Endothelial cell of umbilical vein (primary cell): Measurements from ENCODE around the gene COL1A1. TPM values are rescaled to one million over a fixed set of nuclear protein-coding genes. Genes with fewer than 3 reads are reported as not detected.

ENCODE experiments used
- BruUV-seq: library from RNA; stranded (reverse); fragments of 400-500 nt; replicated peaks from 2 replicates; lab custom pipeline; 2021; lab: Mats Ljungman, UMichigan
- CTCF ChIA-PET: fragments of 300-600, 350-600 bp; sonication (Branson Sonifier 250); formaldehyde crosslinking; loops from one replicate; lab custom pipeline; 2021; ENCODE audit warnings: antibody characterized with exemption, inconsistent platforms; lab: Charles Lee
- POLR2A ChIA-PET: fragments of 300-600, 350-600 bp; sonication (Branson Sonifier 250); formaldehyde crosslinking; loops from one replicate; lab custom pipeline; 2021; ENCODE audit warnings: antibody characterized with exemption, inconsistent platforms; lab: Charles Lee
- DNase-seq: peaks from one replicate; pipeline ENCODE4 v3.0.0-alpha.2; 2011; ENCODE audit warnings: low read depth, low spot score
- FAIRE-seq: peaks from 2 replicates; lab custom pipeline; 2011; peaks lifted over from hg19 to GRCh38; lab: Jason Lieb, UNC
- H2AFZ ChIP-seq: 2 replicates; pipeline ENCODE4 v1.6.0; 2012; ENCODE audit warnings: low read depth, low read length, control low read depth, inconsistent platforms
- H3K27ac ChIP-seq: 2 replicates; pipeline ENCODE4 v1.5.1; 2011; ENCODE audit warnings: low read depth, mild to moderate bottlenecking, control low read depth, low read length, moderate library complexity; ENCODE audit not compliant: insufficient read depth
- H3K27me3 ChIP-seq, 2 experiments: 2 replicates each; pipeline versions ENCODE4 v1.6.0 to v1.6.1; 2011; ENCODE audit warnings: low read length in 2 of 2, mixed read lengths in 1 of 2; ENCODE audit not compliant: control insufficient read depth in 2 of 2, insufficient read depth in 2 of 2
- H3K36me3 ChIP-seq, 2 experiments: 2 replicates in 1 of 2; 3 replicates in 1 of 2; pipeline ENCODE4 v1.5.1; 2011; ENCODE audit warnings: low read length in 2 of 2, mild to moderate bottlenecking in 1 of 2, moderate library complexity in 1 of 2; ENCODE audit not compliant: control insufficient read depth in 2 of 2, insufficient read depth in 2 of 2; ENCODE audit errors: extremely low read depth in 1 of 2
- H3K4me1 ChIP-seq: 3 replicates; pipeline ENCODE4 v1.5.1; 2011; ENCODE audit warnings: mild to moderate bottlenecking, low read length; ENCODE audit not compliant: control insufficient read depth, insufficient read depth; ENCODE audit errors: extremely low read depth
- H3K4me2 ChIP-seq: 2 replicates; pipeline ENCODE4 v1.6.1; 2011; ENCODE audit warnings: low read length, control low read depth, mixed read lengths; ENCODE audit not compliant: insufficient read depth
- H3K4me3 ChIP-seq, 3 experiments: fragments of 200-600 bp in 1 of 3; sonication (generic), shearing (Covaris generic) in 1 of 3; replicated peaks in 1 of 3; 2 replicates each; pipeline ENCODE4 v1.5.1; 2011 to 2016; ENCODE audit warnings: control low read depth in 3 of 3, low read length in 3 of 3, mild to moderate bottlenecking in 2 of 3, inconsistent platforms in 1 of 3, low read depth in 1 of 3, moderate library complexity in 1 of 3; ENCODE audit not compliant: insufficient read depth in 1 of 3
- H3K79me2 ChIP-seq: 2 replicates; pipeline ENCODE4 v1.6.0; 2012; ENCODE audit warnings: low read length, inconsistent platforms; ENCODE audit not compliant: control insufficient read depth, insufficient read depth
- H3K9ac ChIP-seq: replicated peaks from 2 replicates; pipeline ENCODE3; 2011; ENCODE audit warnings: low read length, control low read depth; ENCODE audit not compliant: insufficient read depth; ENCODE audit errors: extremely low read depth
- H3K9me1 ChIP-seq: replicated peaks from 3 replicates; pipeline ENCODE4 v1.6.0; 2011; ENCODE audit warnings: mild to moderate bottlenecking, low read length; ENCODE audit not compliant: control insufficient read depth, insufficient read depth; ENCODE audit errors: extremely low read depth
- H3K9me3 ChIP-seq: replicated peaks from 2 replicates; pipeline ENCODE4 v1.5.1; 2012; ENCODE audit warnings: low read length, inconsistent platforms; ENCODE audit not compliant: control insufficient read depth, insufficient read depth
- H4K20me1 ChIP-seq: replicated peaks from 2 replicates; pipeline ENCODE3; 2011; ENCODE audit warnings: mild to moderate bottlenecking, low read length; ENCODE audit not compliant: control insufficient read depth, insufficient read depth; ENCODE audit errors: extremely low read depth
- EZH2 ChIP-seq: IDR thresholded peaks from 2 replicates; pipeline ENCODE4 v1.6.1; 2012; ENCODE audit warnings: borderline replicate concordance, low read depth, mild to moderate bottlenecking, moderate library complexity, low read length, inconsistent platforms; ENCODE audit not compliant: severe bottlenecking
- FOS ChIP-seq: IDR thresholded peaks from 2 replicates; pipeline ENCODE4 v1.6.1; 2011; ENCODE audit warnings: mild to moderate bottlenecking, low read length, moderate library complexity, borderline replicate concordance; ENCODE audit not compliant: insufficient read depth
- GATA2 ChIP-seq: IDR thresholded peaks from 2 replicates; pipeline ENCODE4 v1.7.0; 2011; ENCODE audit warnings: low read depth, mild to moderate bottlenecking, moderate library complexity, mixed read lengths, low read length; ENCODE audit not compliant: insufficient read length, insufficient read depth
- POLR2AphosphoS5 ChIP-seq: IDR thresholded peaks from 2 replicates; pipeline ENCODE4 v1.6.1; 2012; ENCODE audit warnings: low read depth, mild to moderate bottlenecking, control low read depth, low read length, moderate library complexity; ENCODE audit not compliant: insufficient read depth
- dilution Hi-C: fragments of 300-500 bp; cut with MboI; formaldehyde crosslinking; loops from one replicate; pipeline ENCODE4 v1.15.0; 2019; ENCODE audit warnings: low sequenced_read_pairs; ENCODE audit not compliant: extremely low pct_ligation_motif_present
- intact Hi-C: fragments of 100-400 bp; cut with micrococcal nuclease; formaldehyde crosslinking; loops from one replicate; pipeline ENCODE4 v1.10.0; 2022
- polyA plus RNA-seq, 4 experiments: library from polyadenylated mRNA; depleted of rRNA in 3 of 4; stranded (reverse) in 3 of 4; unstranded in 1 of 4; fragments of >200 nt; gene quantifications; 2 replicates each; pipeline versions ENCODE4 v1.2.1 to v1.2.3, GENCODE V29; 2011 to 2012; ENCODE audit warnings: missing spikeins in 1 of 4
- total RNA-seq: library from RNA; stranded (reverse); gene quantifications from 2 replicates; pipeline ENCODE4 v1.2.3, GENCODE V29; 2021
- TF ChIP-seq, protein P1 (sequence below): IDR thresholded peaks from 2 replicates; pipeline ENCODE4 v1.6.1; 2011; ENCODE audit not compliant: insufficient read depth, insufficient read length
- TF ChIP-seq, protein P2 (sequence below), 2 donors: IDR thresholded peaks; 1 replicate in 1 of 2; 2 replicates in 1 of 2; pipeline ENCODE4 v1.5.1; 2011; ENCODE audit warnings: low read length in 2 of 2, mild to moderate bottlenecking in 2 of 2, moderate library complexity in 2 of 2, control low read depth in 1 of 2, inconsistent platforms in 1 of 2, low read depth in 1 of 2; ENCODE audit not compliant: insufficient read depth in 1 of 2; ENCODE audit errors: extremely low read depth in 1 of 2

COL1A1 gene
- total and polyA plus RNA-seq, 2 donors (not counting 3 experiments of a cell fraction or from before 2014, with no cell fraction given), result 0.07 TPM

DNA sequence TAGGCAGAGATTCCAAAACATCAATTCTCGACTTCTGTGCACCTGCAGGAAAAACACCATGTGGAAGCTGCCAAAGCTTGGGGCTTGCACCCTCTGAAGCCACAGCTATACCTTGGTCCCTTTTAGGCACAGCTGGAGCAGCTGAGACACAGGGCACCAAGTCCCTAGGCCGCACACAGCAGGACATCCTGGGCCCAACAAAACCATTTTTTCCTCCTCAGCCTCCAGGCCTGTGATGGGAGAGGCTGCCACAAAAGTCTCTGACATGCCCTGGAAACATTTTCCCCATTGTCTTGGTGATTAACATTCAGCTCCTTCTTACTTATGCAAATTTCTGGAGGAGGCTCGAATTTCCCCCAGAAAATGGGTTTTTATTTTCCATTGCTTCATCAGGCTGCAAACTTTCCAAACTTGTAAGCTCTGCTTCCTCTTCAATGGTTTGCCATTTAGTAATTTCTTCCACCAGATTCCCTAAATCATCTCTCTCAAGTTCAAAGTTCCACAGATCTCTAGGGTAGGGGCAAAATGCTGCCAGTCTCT, 24.3 kb upstream of the COL1A1 start:
- Histone ChIP-seq H2AFZ (no peak overlapping the region), H3K27ac (no peak overlapping the region), H3K9me3 (no peaks in the 10 kb centered on the region), H3K9me1 (no peaks in the 10 kb centered on the region), H4K20me1 (no peaks in the 10 kb centered on the region), H3K9ac (no peak overlapping the region), H3K27me3 (peaks cover 2 to 13% of the 10 kb centered on the region in 2 experiments), H3K4me2 (no peak overlapping the region), H3K4me1 (no peaks in the 10 kb centered on the region), H3K36me3 (no peaks in the 10 kb centered on the region), H3K79me2 (no peaks in the 10 kb centered on the region), H3K4me3 (no peak overlapping the region)
- ChIA-PET POLR2A (no interaction called here), CTCF (no interaction called here)
- intact Hi-C loops (no loop called here), dilution Hi-C loops (no loop called here)
- DNase-seq (no peak), FAIRE-seq (no peak)
- no TSS peak for BruUV-seq
- TF ChIP-seq POLR2AphosphoS5, result no peak
- no peak for TF ChIP-seq FOS
- TF ChIP-seq EZH2, result no peak
- no peak for TF ChIP-seq GATA2
- TF ChIP-seq, protein P1, sequence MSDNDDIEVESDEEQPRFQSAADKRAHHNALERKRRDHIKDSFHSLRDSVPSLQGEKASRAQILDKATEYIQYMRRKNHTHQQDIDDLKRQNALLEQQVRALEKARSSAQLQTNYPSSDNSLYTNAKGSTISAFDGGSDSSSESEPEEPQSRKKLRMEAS, result no peak
- TF ChIP-seq, protein P2, sequence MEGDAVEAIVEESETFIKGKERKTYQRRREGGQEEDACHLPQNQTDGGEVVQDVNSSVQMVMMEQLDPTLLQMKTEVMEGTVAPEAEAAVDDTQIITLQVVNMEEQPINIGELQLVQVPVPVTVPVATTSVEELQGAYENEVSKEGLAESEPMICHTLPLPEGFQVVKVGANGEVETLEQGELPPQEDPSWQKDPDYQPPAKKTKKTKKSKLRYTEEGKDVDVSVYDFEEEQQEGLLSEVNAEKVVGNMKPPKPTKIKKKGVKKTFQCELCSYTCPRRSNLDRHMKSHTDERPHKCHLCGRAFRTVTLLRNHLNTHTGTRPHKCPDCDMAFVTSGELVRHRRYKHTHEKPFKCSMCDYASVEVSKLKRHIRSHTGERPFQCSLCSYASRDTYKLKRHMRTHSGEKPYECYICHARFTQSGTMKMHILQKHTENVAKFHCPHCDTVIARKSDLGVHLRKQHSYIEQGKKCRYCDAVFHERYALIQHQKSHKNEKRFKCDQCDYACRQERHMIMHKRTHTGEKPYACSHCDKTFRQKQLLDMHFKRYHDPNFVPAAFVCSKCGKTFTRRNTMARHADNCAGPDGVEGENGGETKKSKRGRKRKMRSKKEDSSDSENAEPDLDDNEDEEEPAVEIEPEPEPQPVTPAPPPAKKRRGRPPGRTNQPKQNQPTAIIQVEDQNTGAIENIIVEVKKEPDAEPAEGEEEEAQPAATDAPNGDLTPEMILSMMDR (IDR thresholded peaks at IDR 0.05; ENCODE audit: extremely low read depth in 1 of 2, insufficient read depth in 1 of 2, low read depth in 1 of 2, low read length in 2 of 2), result no peak
